Measurements from ENCODE around the gene NOS3.

NOS3 gene

GRCh38 chr7:150962290-150962552 is 28.6 kb upstream of the NOS3 start:
- TF ChIP-seq CTCF (IDR thresholded peaks at IDR 0.05; ENCODE audit: insufficient read depth, missing control alignments): no peak
- no peak for DNase-seq (ENCODE audit: insufficient read length, low spot score)
- FAIRE-seq: no peak

- FAIRE-seq (no peak), DNase-seq (ENCODE audit: insufficient read length, low spot score) (peak; percentile 95)
- peak; percentile 82 for TF ChIP-seq CTCF (IDR thresholded peaks at IDR 0.05; ENCODE audit: insufficient read depth, missing control alignments)
These were observed 28.0 kb upstream of the NOS3 start for GRCh38 chr7:150962553-150963399.

- TF ChIP-seq CTCF (IDR thresholded peaks at IDR 0.05; ENCODE audit: insufficient read depth, missing control alignments): no peak
- no peak for DNase-seq (ENCODE audit: insufficient read length, low spot score)
- no peak for FAIRE-seq
These were observed 26.9 kb upstream of the NOS3 start for GRCh38 chr7:150963707-150964559.

GRCh38 chr7:150964593-150965111 is 26.2 kb upstream of the NOS3 start:
- FAIRE-seq: no peak
- TF ChIP-seq CTCF (IDR thresholded peaks at IDR 0.05; ENCODE audit: insufficient read depth, missing control alignments): no peak
- no peak for DNase-seq (ENCODE audit: insufficient read length, low spot score)

GRCh38 chr7:150965273-150965830 is 25.5 kb upstream of the NOS3 start:
- FAIRE-seq: no peak
- no peak for DNase-seq (ENCODE audit: insufficient read length, low spot score)

GRCh38 chr7:150966002-150966401 is 24.8 kb upstream of the NOS3 start:
- TF ChIP-seq CTCF (IDR thresholded peaks at IDR 0.05; ENCODE audit: insufficient read depth, missing control alignments): no peak
- FAIRE-seq: no peak
- DNase-seq (ENCODE audit: insufficient read length, low spot score): no peak

More at GRCh38 chr7:150965273-150965830, 25.5 kb upstream of the NOS3 start:
- TF ChIP-seq CTCF (IDR thresholded peaks at IDR 0.05; ENCODE audit: insufficient read depth, missing control alignments): no peak
